ENCODE measurements around the gene NKAIN4.
"Not testable (repeated sequence)": the region's sequence is repeated elsewhere in the genome, so short reads cannot be mapped to it uniquely, and the experiment has no call there.

The NKAIN4 gene

DNA sequence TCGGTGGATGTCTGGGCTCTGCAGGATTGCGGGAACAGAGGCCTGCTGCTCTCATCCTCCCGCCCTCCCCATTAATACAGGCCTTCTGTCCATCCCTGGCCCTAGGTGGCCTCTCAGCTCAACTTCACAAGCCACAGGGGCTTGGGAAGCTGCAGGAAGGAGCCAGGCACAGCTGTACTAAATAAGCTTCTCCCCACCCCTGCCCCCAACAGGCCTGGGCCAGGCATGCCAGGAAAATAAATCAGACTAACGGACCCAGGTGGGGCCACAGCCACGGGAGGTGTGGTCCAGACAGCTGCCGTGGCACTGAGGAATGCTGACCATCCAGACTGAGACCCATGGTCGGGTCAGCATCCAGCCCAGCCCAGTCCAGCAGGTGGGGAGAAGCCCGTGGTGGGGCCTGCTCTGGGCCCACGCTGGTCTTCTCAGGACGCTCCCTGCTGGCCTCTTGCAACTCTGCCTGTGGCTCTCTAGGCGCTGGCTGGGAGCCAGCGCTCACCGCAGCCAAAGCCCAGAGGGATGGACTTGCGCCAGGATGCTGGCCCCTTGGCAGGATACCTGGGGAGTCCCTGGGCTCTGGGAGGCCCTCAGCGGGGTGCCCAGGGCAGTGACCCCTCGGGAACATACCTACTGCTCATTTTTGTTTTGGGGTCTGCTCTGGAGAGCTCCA is 29.7 kb downstream of the NKAIN4 start:
- no peak overlapping the region for H3K4me3 ChIP-seq
- no peak for DNase-seq
- H3K4me1 ChIP-seq, result peaks cover 0 to 6% (median 0%) of the 10 kb centered on the region in 4 donors
- no peak for TF ChIP-seq CTCF (IDR thresholded peaks at IDR 0.05)
- H3K27ac ChIP-seq, result no peak overlapping the region
- no peaks in the 10 kb centered on the region for H3K36me3 ChIP-seq
- intact Hi-C loops (cut with DNase I; ENCODE audit: low total_unique reads), result no loop called here
- H3K27me3 ChIP-seq, result peaks cover 0 to 67% of the 10 kb centered on the region in 2 donors
- H3K9me3 ChIP-seq, result no peaks in the 10 kb centered on the region

GRCh38 chr20:63223826-63224207 is 30.4 kb downstream of the NKAIN4 start:
- peaks cover 0 to 6% (median 0%) of the 10 kb centered on the region in 4 donors for H3K4me1 ChIP-seq
- intact Hi-C loops (cut with DNase I; ENCODE audit: low total_unique reads), result no loop called here
- H3K27me3 ChIP-seq, result peaks cover 0 to 65% of the 10 kb centered on the region in 2 donors
- H3K36me3 ChIP-seq, result no peaks in the 10 kb centered on the region
- no peaks in the 10 kb centered on the region for H3K9me3 ChIP-seq
- H3K4me3 ChIP-seq, result no peak overlapping the region
- DNase-seq, result no peak
- H3K27ac ChIP-seq, result no peak overlapping the region
- TF ChIP-seq CTCF (IDR thresholded peaks at IDR 0.05), result no peak

DNA sequence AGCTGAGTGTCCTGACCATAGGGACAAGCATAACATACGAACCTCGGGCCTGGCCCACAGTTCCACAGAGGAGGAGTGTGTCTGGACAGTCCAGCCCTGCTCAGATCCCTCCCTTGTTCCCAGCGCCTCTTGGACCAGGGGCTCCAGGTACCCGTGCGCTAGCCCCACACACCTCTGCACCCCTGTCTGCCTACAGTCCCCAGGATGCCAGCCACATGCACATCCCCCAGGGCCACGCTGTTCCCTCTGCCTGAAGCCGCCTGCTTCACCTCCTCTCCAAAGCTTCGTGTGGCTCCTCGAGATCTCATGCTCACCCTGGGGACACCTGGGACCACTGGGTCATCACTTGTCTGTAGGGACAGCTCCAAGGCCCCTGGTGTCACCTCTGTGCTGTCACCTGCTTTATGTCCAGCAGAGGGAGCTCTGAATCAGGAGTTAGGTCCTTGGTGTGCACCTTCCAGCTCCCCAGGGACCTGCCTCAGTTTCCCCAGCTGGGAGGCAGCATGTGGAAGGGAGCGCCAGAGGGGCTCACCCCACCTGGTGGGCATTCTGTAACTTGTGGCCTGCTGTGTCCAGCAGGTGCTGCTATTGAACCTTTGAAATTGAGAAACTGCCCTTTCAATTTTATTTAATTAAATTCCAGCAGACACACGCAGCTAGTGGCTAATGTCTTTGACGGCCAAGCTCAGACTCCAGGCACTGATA is 31.0 kb downstream of the NKAIN4 start:
- intact Hi-C loops (cut with DNase I; ENCODE audit: low total_unique reads), result no loop called here

DNA sequence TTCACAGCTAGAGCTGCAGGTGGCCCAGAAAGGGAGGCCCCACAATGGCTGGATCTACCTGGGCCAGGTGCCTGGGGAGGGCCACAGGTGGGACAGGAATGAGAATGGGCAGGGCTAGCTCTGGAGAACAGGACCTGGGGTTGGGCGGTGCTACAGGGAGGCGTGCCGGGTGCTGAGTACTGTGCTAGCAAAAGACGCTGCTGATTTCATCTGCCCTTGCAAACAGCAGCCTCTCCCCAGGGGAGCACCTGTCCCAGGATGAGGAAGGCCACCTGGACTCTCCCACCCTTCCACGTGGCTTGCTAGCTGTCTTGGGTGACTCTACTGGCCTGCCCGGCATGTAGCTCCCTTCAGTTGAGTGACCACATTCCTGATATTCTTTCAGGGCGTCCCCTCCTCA is 31.7 kb downstream of the NKAIN4 start:
- Histone ChIP-seq H3K9me3 (no peaks in the 10 kb centered on the region), H3K27ac (no peak overlapping the region), H3K27me3 (peaks cover 0 to 55% of the 10 kb centered on the region in 2 donors), H3K4me1 (peaks cover 0 to 6% (median 0%) of the 10 kb centered on the region in 4 donors), H3K36me3 (no peaks in the 10 kb centered on the region), H3K4me3 (no peak overlapping the region)
- DNase-seq, result no peak
- intact Hi-C loops (cut with DNase I; ENCODE audit: low total_unique reads), result no loop called here
- TF ChIP-seq CTCF (IDR thresholded peaks at IDR 0.05), result no peak

More for the DNA sequence above, 31.0 kb downstream of the NKAIN4 start:
- no peak overlapping the region for H3K27ac ChIP-seq
- no peak for DNase-seq
- H3K9me3 ChIP-seq, result no peaks in the 10 kb centered on the region
- no peaks in the 10 kb centered on the region for H3K36me3 ChIP-seq
- peak; percentile 37 to 56 for TF ChIP-seq CTCF (IDR thresholded peaks at IDR 0.05)
- no peak overlapping the region for H3K4me3 ChIP-seq
- peaks cover 0 to 60% of the 10 kb centered on the region in 2 donors for H3K27me3 ChIP-seq
- H3K4me1 ChIP-seq, result peaks cover 0 to 6% (median 0%) of the 10 kb centered on the region in 4 donors

- Histone ChIP-seq H3K27me3 (peaks cover 0 to 45% of the 10 kb centered on the region in 2 donors), H3K4me1 (peaks cover 0 to 13% (median 5%) of the 10 kb centered on the region in 4 donors)
- intact Hi-C loops (cut with DNase I; ENCODE audit: low total_unique reads); H3K9me3 ChIP-seq; H3K27ac ChIP-seq; H3K36me3 ChIP-seq; H3K4me3 ChIP-seq; DNase-seq: not testable (repeated sequence)
Measured at GRCh38 chr20:63221400-63222053, 32.7 kb downstream of the NKAIN4 start.

All from tibial artery (tissue), 4 donors.